K562 (cell line): ENCODE data around the gene PCBP3. TPM values are rescaled to one million over a fixed set of nuclear protein-coding genes. Genes with fewer than 3 reads are reported as not detected.
"Not testable (repeated sequence)": the region's sequence is repeated elsewhere in the genome, so short reads cannot be mapped to it uniquely, and the experiment has no call there.

ENCODE experiments used
- ATAC-seq: fragments of 200-7000 bp; cut with Tn5 transposase; 3 replicates; pipeline ENCODE4 v1.9.1; 2020; ENCODE audit warnings: moderate library complexity
- BruUV-seq: library from RNA; stranded (reverse); fragments of 400-500 nt; replicated peaks from 2 replicates; lab custom pipeline; 2021; lab: Mats Ljungman, UMichigan
- CTCF ChIA-PET: fragments of 300-600 bp; formaldehyde crosslinking; extraction: SDS; loops from one replicate; lab custom pipeline; 2021; ENCODE audit warnings: low intra/inter-chr PET ratio; lab: Yijun Ruan, JAX
- POLR2A ChIA-PET: fragments of 300-600, 350-650 bp; sonication (Branson Sonifier 250); formaldehyde crosslinking; extraction: SDS; loops from one replicate; lab custom pipeline; 2021; ENCODE audit warnings: antibody characterized with exemption, inconsistent platforms; lab: Yijun Ruan, JAX
- DNase-seq, 4 experiments: peaks; one replicate each; pipeline versions ENCODE4 v3.0.0 to v3.0.0-alpha.2; 2011 to 2018; ENCODE audit warnings: low spot score in 3 of 4, mixed read lengths in 3 of 4; ENCODE audit errors: extremely low read depth in 1 of 4
- FAIRE-seq: peaks from 2 replicates; lab custom pipeline; 2011; peaks lifted over from hg19 to GRCh38; lab: Jason Lieb, UNC
- H2AFZ ChIP-seq: 2 replicates; pipeline ENCODE4 v1.6.0; 2011; ENCODE audit warnings: low read depth, low read length, control low read depth, inconsistent platforms
- H3K27ac ChIP-seq: fragments of 200-600 bp; 3 replicates; pipeline ENCODE4 v1.8.0; 2011; ENCODE audit warnings: low read depth, mild to moderate bottlenecking, control low read depth, inconsistent platforms, low read length, moderate library complexity, mixed read lengths; ENCODE audit errors: extremely low read depth
- H3K27me3 ChIP-seq, 2 experiments: fragments of 300-600 bp in 1 of 2; 2 replicates in 1 of 2; 3 replicates in 1 of 2; pipeline versions ENCODE4 v1.6.0 to v1.8.0; 2011; ENCODE audit warnings: inconsistent platforms in 2 of 2, low read length in 2 of 2, mild to moderate bottlenecking in 1 of 2, mixed read lengths in 1 of 2, moderate library complexity in 1 of 2; ENCODE audit not compliant: control insufficient read depth in 2 of 2, insufficient read depth in 2 of 2
- H3K36me3 ChIP-seq: fragments of 300-600 bp; 3 replicates; pipeline ENCODE4 v1.8.0; 2011; ENCODE audit warnings: mild to moderate bottlenecking, low read length, inconsistent platforms; ENCODE audit not compliant: control insufficient read depth, insufficient read depth
- H3K4me1 ChIP-seq, 2 experiments: fragments of 200-600 bp in 1 of 2; replicated peaks in 1 of 2; 2 replicates in 1 of 2; 3 replicates in 1 of 2; pipeline versions ENCODE4 v1.5.1 to v1.8.0; 2011; ENCODE audit warnings: inconsistent platforms in 2 of 2, low read length in 2 of 2, mild to moderate bottlenecking in 1 of 2, mixed read lengths in 1 of 2, moderate library complexity in 1 of 2; ENCODE audit not compliant: control insufficient read depth in 2 of 2, insufficient read depth in 2 of 2
- H3K4me2 ChIP-seq: 2 replicates; pipeline ENCODE4 v1.6.1; 2011; ENCODE audit warnings: low read length, control low read depth, inconsistent platforms, mixed read lengths; ENCODE audit not compliant: insufficient read depth
- H3K4me3 ChIP-seq: fragments of 200-600 bp; sonication (generic), shearing (Covaris generic); 2 replicates; pipeline ENCODE4 v1.5.1; 2016; ENCODE audit warnings: control low read depth, inconsistent platforms
- H3K79me2 ChIP-seq: fragments of 200-600 bp; 3 replicates; pipeline ENCODE4 v1.8.0; 2011; ENCODE audit warnings: low read length, inconsistent platforms; ENCODE audit not compliant: control insufficient read depth, insufficient read depth
- H3K9ac ChIP-seq, 2 experiments: 2 replicates each; pipeline versions ENCODE4 v1.6.0 to v1.6.1; 2011; ENCODE audit warnings: low read depth in 2 of 2, low read length in 2 of 2, control low read depth in 1 of 2, inconsistent platforms in 1 of 2, mild to moderate bottlenecking in 1 of 2, mixed read lengths in 1 of 2; ENCODE audit not compliant: insufficient read depth in 1 of 2
- H3K9me1 ChIP-seq: one replicate; pipeline ENCODE4 v1.6.0; 2011; ENCODE audit warnings: inconsistent platforms, mild to moderate bottlenecking, low read length, moderate library complexity; ENCODE audit not compliant: control insufficient read depth, insufficient read depth
- H3K9me3 ChIP-seq: replicated peaks from 2 replicates; pipeline ENCODE4 v1.5.1; 2011; ENCODE audit warnings: low read depth, low read length, inconsistent platforms; ENCODE audit not compliant: control insufficient read depth, insufficient read depth
- H4K20me1 ChIP-seq: replicated peaks from 2 replicates; pipeline ENCODE4 v1.6.1; 2011; ENCODE audit warnings: low read length, inconsistent platforms, mixed read lengths; ENCODE audit not compliant: control insufficient read depth, insufficient read depth
- KDM1A ChIP-seq, 2 experiments: fragments of 450-650 bp; IDR thresholded peaks; 2 replicates each; pipeline ENCODE4 v1.6.1; 2016; ENCODE audit warnings: mild to moderate bottlenecking in 2 of 2
- ZNF280B ChIP-seq: fragments of 250-450 bp; sonication (Bioruptor Pico); IDR thresholded peaks from 2 replicates; pipeline ENCODE4 v1.5.1; 2021; ENCODE audit warnings: mild to moderate bottlenecking
- WGBS: fragments of 100-300 bp; shearing (Covaris generic); methylation state at CpG from one replicate; pipeline ENCODE4 v1.1.6; 2016; ENCODE audit warnings: low coverage, mixed read lengths; ENCODE audit not compliant: insufficient coverage; ENCODE audit errors: missing lambda C conversion rate; 5-methylcytosine and 5-hydroxymethylcytosine counted together
- in situ Hi-C: fragments of 300-500 bp; cut with MboI; formaldehyde crosslinking; loops from 4 replicates; pipeline ENCODE4 v1.15.0; 2018; ENCODE audit warnings: inconsistent platforms, mixed read lengths
- intact Hi-C: fragments of 100-400 bp; cut with micrococcal nuclease; formaldehyde crosslinking; loops from 2 replicates; pipeline ENCODE4 v1.14.2; 2022
- polyA plus RNA-seq, 8 experiments: library from polyadenylated mRNA; depleted of rRNA in 4 of 8; stranded (reverse) in 5 of 8; unstranded in 3 of 8; fragments of >200 nt; fragmentation: Nextera tagmentation in 2 of 8; fragmentation: Illumina TruSeq in 1 of 8; extraction: Ambion mirVana in 2 of 8; extraction: Trizol in 1 of 8; gene quantifications; 2 replicates each; pipeline versions ENCODE4 v1.2.1 to v1.2.3, GENCODE V29; 2011 to 2014; ENCODE audit warnings: inconsistent platforms in 1 of 8, missing spikeins in 1 of 8
- total RNA-seq, 7 experiments: library from RNA; depleted of rRNA in 6 of 7; stranded (reverse); fragments of >200 nt in 6 of 7; fragmentation: Illumina TruSeq in 2 of 7; extraction: Trizol in 2 of 7; gene quantifications; 2 replicates each; pipeline versions ENCODE4 v1.2.1 to v1.2.3, GENCODE V29; 2011 to 2021; ENCODE audit warnings: low replicate concordance in 1 of 7

The PCBP3 gene
- total and polyA plus RNA-seq, 9 of the 15 experiments (the other 6 are each of a cell fraction or from before 2014, with no cell fraction given), result 0.18 TPM; not detected in 8

- no peak for TF ChIP-seq ZNF280B
Observed at GRCh38 chr21:45975020-45975666, 331.6 kb downstream of the PCBP3 start (continued).

- not testable (repeated sequence) for ATAC-seq, FAIRE-seq
Observed at GRCh38 chr21:45975667-45976409, 332.3 kb downstream of the PCBP3 start.

More at GRCh38 chr21:45975667-45976409, 332.3 kb downstream of the PCBP3 start:
- H4K20me1 ChIP-seq, H3K9ac ChIP-seq, CTCF ChIA-PET, in situ Hi-C loops, H2AFZ ChIP-seq, H3K4me2 ChIP-seq, H3K9me3 ChIP-seq, H3K4me3 ChIP-seq, H3K9me1 ChIP-seq, H3K79me2 ChIP-seq, DNase-seq, H3K27ac ChIP-seq, BruUV-seq, H3K36me3 ChIP-seq: not testable (repeated sequence)
- peaks cover under 1 to 51% of the 10 kb centered on the region in 2 experiments for H3K4me1 ChIP-seq
- 0 out of 4 replicates have a peak, but pooled peaks of 1 of the 2 experiments have one; percentile 36 for TF ChIP-seq KDM1A (IDR thresholded peaks at IDR 0.05)
- peaks cover 32 to 55% of the 10 kb centered on the region in 2 experiments for H3K27me3 ChIP-seq
- POLR2A ChIA-PET, result interaction anchor here (1.2 kb wide), 1 partner anchor 9 kb away, joined by 3 read pairs; no protein-coding TSS in a partner anchor
- 6% methylated on average over 8 of the region's 13 CpGs for WGBS
- intact Hi-C loops, result loop anchor here (10.0 kb wide), 1 partner anchor 69 kb away; no protein-coding TSS in a partner anchor
